HG02642 (cell line): ENCODE results near the gene KCND3.

ENCODE experiments used
- ATAC-seq: cut with Tn5 transposase; IDR thresholded peaks from one replicate; pipeline ENCODE4 v1.9.1; 2021; ENCODE audit warnings: mild to moderate bottlenecking; ENCODE audit not compliant: unreplicated experiment, poor library complexity

KCND3 gene

DNA sequence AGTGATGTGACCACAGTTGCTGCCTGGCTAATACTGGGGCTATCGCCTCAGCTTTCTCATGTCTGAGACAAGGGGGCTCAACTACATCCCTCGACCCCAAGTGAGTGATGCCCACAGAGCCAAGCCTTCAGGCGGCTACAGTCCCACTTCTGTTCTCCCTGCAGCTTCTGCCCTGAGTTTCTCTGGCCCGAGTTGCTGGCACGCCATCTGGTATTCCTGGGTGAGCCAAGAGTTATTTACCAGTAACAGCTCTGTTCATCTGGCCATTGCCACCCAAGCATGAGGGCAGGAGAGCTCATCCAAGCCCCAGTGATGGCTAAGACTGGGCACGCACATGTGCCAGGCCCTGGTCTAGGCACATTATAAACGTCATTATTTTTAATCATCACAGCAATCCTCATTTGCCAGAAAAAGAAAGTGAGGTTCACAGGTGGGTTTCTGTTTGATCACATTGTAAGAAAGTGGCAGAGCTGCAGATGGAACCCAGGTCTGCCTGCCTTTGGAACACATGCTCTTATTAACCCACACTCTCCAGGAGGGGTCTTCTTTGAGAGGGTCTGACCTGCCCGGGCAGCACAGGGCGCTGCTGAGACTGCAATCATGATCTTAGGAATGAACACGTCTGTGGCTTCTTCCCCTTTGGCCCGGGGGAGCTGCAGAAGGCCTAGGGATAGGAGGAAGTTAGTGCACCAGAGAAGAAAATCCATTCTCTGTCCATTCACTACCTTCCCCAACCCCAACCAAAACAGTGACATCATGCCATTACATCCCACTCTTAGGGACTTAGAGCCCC is 27.5 kb downstream of the KCND3 start:
- no peak for ATAC-seq

DNA sequence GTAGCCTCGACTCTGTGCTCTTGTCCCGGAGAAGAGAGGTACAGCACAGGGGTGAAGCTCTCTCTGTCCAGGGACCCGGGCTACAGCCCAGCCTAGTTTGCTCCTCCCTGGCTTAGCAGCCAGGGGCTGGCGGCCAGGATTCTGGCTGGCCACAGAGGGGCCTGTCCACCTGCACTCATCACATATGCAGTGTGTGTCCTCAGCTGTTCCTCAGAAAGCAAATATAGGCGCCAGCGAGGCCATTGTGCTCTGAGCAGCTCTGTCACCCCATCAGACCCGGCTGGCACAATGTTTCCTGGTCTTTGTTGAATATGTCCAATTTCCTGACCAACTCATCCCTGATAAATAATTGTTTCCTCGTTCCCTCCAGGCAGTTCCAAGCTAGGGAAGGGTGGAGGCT is 28.5 kb downstream of the KCND3 start:
- no peak for ATAC-seq

DNA sequence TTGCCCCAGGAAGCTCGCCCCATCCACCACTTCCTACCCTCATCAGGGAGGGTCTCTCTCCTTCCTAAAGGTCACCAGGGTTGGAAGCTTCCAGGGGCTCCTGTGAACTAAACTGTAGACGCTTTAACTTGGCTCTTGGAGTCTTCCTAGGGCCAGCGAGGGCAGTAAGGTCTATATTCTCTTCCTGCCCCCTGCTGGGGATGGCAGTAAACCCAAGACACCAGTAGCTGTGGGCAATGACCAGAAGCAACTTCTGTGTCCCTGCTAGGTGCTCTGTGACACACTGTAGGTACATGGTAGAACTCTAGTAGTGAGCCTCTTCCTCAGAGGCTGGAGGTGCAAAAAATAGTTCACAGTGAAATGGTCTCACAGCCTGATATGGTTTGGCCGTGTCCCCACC is 30.0 kb downstream of the KCND3 start:
- ATAC-seq = no peak

DNA sequence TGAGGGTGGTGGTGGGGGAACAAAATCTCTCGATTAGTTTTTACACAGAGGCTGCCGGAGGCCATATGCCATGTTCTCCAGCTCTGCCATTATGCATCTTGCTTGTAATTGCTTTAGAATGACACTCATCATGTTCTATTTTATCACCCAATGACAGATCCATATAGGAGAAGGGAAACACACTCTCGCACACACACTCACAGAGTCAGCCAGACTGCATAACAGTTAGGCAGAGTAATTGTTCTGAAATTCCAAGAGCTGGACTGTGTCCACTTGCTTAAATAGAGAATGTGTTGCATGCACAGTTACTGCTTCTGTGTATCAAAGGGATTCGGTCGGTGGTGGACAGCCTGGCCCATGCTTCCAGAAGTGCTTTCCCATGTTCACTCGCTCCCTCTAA is 30.6 kb downstream of the KCND3 start:
- no peak for ATAC-seq

DNA sequence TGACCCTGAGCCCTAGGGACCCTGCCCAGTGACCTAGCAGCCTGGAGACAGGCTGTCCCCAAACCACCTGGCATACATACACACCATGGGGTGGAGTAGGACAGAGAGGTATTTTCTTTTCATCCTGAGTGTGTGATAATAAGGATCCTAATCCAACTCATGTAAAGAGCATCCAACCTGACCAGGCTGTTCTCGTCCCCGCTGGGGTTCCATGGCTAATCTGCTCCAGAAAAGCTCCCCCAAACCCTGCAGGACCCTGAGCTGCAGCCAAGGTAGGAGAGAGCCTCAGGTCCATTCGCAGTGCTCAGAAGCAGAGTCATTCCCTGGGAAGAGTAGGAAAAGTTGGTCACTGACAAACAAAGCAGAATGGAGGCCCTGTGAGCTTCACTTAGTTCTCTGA is 31.4 kb downstream of the KCND3 start:
- no peak for ATAC-seq

DNA sequence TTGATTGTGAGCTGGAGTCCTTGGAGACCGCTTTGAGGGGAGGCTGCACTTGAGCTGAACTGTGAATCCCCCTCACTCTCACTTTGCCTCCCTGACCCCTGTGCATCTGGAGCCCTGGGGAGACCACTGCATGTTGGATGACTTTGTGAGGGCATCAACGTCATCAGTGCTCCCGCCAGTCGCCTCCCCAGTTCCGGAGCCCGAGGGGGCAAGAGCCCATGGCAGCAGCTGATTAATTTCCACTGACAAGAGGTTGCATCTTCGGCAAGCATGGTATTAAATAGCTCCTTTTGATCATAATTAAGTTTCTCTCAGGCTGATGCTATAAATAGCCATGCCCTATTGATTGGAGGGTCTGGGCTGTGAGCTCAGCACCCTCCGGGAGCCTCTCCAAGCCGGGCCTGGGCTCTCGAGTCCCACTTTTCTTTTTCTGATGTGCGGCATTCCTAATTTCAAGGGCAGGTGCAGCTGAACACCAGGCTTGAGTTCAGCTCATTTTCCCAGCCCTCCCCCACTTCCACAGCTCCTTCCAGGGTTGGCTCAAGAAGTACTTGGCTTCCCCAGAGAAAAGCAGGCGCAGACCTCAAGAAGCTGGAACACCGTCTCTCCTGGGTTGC is 33.2 kb downstream of the KCND3 start:
- no peak for ATAC-seq

DNA sequence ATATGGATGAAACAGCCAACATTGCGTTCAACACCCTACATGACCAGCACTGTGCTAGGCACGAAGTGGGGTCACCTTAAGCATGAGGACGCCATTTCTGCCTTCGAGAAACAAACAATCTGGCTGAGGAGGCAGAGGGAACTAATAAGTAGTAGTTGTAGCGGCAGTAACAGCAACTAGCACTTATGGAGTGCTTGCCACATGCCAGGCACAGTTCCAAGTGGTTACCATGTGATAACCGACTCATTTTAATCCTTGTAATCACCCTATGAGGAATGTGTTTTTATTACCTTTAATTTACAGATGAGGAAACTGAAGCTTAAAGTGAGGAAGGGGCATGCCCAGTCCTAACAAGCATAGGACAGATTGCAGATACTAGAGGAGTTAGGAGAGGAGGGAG is 33.7 kb downstream of the KCND3 start:
- no peak for ATAC-seq

DNA sequence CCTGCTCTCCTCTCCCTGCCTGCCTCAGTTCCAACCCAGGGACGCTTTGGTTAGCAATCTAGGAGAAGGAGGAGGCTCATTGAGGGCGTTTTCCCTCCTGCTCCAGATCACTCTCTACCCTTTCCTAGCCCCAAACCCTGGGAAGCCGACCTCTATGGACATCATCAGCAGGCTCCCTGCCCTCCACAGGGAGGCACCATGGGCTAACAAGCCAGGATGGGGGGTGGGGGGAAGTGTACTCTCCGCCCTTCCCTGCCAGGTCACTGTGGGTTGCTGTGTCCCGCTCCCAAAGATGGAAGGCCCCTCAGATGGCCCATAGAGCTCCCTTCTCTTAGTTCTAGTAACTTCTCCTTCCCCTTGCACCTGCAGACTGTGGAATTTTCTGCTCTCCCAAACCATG is 35.7 kb downstream of the KCND3 start:
- no peak for ATAC-seq

DNA sequence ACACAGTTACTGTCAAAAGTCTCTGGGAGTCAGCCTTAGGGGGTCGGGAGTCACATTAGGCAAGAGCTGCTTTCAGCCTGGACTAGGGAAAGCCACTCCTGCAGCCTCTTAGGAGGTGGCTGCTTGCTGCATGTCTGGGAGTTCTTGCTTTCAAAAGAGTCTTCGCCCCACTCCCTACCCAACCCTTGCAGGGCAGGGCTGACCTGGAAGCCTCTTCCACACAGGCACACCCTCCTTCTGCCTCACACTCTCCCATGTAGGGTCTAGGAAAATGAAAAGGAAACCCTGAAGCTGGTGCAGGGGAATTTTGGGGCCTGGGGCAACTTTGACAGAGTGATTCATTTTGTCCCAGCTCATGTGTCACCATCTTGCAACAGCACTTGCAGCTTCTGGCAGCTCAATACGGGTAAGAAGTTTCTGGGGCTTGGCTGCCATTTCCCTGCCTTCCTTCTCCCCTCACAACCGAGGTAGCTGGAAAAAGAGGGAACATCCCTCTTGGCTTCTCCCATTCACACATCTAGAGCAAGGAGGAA is 37.3 kb downstream of the KCND3 start:
- no peak for ATAC-seq

DNA sequence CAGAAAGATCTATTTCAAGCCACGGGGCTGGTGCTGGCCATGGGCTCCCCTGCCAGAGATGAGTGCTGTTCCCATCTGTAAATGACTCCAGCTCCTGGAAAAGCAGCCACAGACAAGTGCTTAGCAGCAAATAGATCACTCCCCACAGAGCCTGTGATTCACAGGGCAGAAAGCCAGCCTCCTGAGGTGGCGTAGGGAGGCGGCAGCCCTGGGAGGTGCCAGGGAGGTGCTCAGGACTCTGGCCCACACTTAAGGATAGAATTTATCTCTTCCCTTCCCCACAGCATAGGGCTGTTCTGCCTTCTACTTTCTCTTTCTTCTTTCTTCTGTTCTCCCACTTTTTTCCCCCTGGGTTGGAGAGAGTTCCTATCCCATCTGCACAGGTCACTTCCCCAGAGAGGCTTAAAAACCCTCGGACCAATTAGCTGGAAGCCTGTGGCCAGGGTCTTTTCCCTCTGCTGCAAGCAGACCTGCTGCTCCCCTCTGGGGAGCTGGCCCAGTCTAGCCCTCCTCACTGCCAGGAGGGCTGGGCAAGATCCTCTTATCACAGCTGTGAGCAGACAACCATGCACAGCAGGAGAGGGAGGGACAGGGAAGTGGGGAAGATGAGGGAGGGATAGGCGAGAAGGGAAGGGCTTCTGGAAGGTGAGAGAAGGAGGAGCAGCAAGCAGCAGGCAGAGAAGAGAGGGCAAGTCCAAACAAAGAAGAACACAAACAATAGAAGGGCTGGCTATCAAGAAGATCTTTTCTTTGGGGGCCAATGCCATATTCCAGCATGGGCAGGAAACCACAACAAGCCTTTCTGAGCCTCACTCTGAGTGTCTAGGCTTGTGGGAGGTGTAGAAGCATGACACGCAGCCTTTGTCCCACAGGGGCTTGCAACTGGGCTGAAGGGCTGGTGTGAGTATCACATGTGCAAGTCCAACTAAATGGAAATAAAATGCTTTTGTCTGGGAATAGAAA is 41.0 kb downstream of the KCND3 start:
- no peak for ATAC-seq

DNA sequence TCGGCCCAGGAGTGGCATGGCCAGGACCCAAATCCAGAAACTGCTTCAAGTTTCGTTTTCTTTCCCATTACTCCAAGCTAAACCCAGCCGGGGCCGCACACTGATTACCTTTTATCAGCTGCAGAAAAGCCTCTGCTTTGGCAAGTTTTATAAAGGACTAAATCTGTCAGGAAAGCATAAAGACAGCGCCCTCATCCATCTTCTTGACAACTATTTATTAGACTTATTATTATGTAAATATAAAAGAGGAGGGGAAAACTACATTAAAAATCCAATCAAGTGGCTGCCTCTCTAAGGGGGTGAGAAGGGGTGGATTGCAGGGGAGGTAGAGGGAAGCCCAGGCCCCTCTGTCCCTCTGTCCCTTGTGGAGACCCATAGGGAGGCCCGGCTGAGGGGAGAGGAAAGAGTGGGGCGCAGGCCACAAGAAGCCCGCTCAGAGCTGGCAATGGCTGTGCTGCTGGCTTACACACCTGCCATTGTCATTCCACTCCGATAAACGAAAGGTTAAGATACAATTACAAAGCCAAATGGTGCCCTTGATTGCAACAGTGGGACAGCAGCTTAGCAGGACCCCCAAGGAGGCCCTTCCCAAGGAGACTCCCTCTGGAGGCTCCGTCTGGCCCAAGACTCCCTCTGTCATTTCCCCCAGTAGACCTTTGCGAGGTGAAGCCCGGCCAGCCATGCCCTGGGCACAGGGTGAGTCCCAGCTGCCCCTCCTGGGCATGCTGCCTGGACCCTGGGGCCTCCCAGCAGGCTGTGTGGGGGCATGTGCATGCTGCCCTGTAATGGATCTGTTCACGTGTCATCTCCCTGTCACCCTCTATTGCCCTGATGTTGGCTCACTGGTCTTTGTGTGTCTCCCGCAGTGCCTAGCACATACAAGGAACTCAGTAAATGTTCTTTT is 45.4 kb downstream of the KCND3 start:
- no peak for ATAC-seq

DNA sequence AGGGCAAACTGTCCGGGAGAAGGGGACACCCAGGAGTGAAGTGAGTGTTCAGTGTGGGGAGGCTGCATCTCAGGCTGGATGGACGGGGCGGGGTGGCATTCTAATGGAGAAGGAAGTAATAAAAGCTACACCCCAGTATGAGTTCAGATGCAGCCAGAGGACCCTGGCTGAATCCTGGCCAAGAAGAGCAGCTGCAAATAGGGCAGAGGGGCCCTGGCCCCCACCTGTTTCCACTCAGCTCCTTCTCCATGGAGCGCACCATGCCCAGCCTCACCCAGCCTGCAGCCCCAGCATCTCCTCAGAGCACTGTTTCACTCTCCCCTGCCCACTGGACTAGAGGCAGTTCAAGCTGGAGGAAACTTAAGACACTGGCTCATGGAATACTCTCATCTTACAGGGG is 46.4 kb downstream of the KCND3 start:
- ATAC-seq = no peak

DNA sequence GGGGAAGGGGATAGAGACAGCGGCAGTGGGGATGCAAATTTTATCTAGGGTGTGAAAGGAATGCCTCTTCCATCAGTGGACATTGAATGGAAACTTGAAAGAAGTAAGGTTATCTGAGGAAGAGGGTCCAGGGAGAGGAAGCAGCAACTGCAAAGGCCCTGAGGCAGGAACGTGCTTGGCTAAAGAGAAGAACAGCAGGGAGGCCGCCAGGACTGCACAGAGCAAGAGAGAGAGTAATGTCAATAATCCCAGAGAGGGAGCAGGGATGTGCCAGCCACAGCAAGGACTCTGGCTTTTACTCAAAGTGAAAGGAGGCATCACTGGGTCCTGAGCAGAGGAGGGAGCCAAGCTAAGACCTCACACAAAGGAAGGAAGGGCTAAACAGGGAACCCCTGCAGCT is 50.9 kb downstream of the KCND3 start:
- ATAC-seq = no peak

DNA sequence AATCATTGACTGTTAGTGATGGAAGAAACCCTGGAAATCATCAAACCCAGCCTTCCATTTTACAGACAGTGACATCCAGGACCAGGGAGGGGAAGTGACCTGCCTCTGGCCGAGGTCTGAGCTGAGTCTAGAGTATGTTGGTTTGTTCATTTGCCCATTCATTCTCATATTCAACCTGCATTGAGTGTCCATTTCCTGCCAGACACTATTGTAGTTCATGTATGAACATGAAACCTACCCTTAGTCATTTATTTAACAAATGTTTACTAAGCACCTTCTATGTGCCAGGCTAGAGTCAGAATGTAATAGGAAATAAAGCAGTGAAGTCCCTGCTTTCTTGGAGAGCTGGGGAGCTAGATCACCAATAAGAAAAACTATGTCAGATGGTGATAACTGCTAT is 51.3 kb downstream of the KCND3 start:
- no peak for ATAC-seq

DNA sequence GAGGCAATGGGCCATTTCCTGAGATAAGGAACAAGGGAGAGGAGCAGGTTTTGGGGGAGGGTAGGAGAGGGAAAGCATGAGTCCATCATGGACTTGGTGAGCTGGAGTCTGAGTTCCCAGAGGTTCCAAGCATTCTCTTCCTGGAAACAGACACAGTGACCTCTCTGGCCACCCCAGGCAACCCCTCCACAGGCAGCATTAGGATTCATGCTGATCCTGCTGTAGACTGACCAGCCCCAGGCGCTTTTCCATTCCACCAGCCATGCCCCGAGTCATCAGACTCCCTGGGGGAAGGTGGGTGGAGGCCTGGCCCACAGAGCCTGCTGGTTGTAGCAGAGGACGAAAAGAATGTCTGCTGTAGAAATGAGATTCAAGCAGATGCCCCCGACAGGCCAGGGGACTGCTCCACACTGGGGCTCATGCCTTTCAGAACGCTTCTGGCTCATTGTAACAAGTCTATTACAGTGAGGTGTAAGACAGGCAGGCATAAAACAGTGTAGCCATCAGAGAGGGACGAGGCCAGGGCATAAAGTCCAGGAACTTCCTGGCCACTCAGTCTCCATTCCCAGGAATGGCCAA is 52.2 kb downstream of the KCND3 start:
- no peak for ATAC-seq

DNA sequence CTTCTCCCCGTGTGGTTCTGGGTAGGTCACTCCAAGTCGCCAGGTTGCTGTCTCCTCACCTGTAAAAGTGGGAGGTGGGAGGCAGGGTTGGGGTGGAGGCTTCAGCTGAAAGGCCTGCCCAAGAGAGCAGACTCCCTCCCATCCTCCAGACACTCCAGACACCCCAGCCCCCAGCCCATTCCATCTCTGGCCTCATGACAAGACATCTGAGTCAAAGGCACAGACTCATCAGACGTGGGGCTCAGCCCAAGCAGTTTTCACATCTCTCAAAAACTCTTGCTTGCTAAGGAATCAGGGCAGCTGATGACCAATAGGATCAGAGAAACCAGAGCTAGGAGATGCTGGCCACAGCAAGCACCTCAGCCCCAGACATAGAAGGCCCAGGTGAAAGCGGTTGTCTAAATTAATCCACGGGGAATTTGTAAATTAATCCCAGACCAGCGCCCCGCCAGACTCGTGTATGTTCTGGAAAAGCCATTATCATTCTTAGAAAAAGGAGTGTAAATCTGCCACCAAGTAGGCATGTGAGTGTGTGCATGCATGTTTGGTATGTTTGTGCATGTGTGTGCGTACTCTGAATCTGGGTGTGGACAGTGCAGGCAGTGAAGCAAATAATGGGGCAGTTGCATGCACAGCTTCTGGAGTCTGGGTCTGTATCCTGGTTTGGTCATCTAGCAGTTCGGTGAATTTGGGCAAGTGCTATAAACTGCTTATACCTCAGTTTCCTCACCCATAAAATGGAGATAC is 55.2 kb downstream of the KCND3 start:
- ATAC-seq = no peak

DNA sequence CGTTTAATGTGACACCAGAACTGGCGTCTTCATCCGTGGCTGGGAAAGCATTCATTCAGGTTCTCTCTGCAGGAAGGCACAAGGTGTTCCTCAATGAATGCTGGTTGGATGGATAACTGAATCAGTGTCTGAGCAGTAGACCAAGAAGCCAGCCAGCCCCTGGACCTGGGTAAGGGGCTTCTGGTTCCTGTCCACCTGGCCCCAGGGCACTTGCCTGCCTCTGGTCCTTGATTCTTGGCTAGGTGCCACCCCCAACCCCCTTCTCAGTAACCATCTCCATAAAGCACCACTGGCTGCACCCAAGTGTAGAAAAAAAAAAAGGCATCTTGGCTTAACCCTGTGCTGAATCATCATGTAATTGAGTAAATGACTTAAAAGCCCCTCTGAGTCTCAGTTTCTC is 59.1 kb downstream of the KCND3 start:
- no peak for ATAC-seq

DNA sequence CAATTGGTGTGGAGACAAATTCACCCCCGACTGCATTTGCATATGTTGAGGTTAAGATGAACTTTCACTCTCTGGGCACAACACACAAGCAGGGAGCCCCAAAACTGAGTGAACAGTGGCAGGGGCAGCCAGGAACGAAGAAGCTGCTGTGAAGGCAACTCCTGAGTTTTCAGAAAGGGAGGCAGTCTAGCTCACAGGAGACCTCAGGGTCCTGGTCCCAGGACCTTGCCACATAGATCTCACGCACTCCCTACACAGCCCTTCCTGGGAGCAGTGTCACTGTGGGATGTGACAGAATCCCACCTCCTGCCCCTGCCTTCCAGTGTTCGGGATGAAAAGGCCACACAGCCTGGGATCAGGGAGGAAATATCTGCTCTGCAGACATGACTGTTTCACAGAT is 60.9 kb downstream of the KCND3 start:
- ATAC-seq = no peak

DNA sequence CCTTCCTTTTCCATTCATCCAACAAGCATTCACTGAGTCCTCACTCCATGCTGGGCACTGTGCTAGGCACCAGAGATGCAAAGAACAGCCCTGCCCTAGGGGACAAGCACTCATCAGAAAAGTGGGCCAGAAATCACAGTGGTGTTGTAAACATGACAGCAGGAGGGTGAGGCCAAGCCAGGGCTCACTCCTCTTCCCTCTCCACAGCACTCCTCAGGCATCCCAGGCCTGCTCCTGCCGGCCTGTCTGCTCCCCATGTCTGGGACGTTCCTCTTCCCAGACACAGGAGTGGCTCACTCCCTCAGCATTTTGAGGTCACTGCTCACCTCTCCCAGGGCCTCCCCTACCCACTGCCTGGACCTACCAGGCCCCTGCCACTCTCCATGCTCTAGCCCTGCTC is 61.8 kb downstream of the KCND3 start:
- no peak for ATAC-seq
